NB4 (cell line): Measurements from ENCODE around the gene RFC5.

Experiments used
- POLR2A ChIP-seq: IDR thresholded peaks from 2 replicates; pipeline ENCODE4 v1.6.1; 2011; ENCODE audit warnings: mild to moderate bottlenecking; ENCODE audit not compliant: insufficient read length; ENCODE audit errors: extremely low read depth
- TF ChIP-seq, protein P1 (sequence below): IDR thresholded peaks from one replicate; pipeline ENCODE4 v1.5.1; 2012; ENCODE audit warnings: low read depth, low read length

DNA sequence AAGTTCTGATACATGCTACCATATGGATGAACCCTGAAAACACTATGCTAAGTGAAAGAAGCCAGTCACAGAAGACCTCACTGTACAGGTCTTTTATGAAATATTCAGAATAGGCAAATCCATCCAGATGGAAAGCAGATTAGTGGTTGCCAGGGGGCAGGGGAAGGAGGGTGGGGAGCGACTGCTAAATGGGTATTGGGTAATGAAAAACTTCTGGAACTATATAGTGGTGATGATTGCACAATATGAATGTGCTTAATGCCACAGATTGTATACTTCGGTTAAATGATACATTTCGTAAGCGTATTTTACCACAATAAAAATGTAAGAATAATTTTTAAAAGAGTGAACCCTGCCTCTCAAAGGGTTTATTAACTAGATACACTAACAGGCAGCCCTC is 35.9 kb upstream of the RFC5 start:
- TF ChIP-seq, protein P1, sequence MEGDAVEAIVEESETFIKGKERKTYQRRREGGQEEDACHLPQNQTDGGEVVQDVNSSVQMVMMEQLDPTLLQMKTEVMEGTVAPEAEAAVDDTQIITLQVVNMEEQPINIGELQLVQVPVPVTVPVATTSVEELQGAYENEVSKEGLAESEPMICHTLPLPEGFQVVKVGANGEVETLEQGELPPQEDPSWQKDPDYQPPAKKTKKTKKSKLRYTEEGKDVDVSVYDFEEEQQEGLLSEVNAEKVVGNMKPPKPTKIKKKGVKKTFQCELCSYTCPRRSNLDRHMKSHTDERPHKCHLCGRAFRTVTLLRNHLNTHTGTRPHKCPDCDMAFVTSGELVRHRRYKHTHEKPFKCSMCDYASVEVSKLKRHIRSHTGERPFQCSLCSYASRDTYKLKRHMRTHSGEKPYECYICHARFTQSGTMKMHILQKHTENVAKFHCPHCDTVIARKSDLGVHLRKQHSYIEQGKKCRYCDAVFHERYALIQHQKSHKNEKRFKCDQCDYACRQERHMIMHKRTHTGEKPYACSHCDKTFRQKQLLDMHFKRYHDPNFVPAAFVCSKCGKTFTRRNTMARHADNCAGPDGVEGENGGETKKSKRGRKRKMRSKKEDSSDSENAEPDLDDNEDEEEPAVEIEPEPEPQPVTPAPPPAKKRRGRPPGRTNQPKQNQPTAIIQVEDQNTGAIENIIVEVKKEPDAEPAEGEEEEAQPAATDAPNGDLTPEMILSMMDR: no peak
- no peak for TF ChIP-seq POLR2A
